Measurements from ENCODE around the gene TMF1. TPM values are rescaled to one million over a fixed set of nuclear protein-coding genes. Genes with fewer than 3 reads are reported as not detected.

Gene TMF1
- total RNA-seq, 1 donor from 2014 or later: 42.0 TPM

DNA sequence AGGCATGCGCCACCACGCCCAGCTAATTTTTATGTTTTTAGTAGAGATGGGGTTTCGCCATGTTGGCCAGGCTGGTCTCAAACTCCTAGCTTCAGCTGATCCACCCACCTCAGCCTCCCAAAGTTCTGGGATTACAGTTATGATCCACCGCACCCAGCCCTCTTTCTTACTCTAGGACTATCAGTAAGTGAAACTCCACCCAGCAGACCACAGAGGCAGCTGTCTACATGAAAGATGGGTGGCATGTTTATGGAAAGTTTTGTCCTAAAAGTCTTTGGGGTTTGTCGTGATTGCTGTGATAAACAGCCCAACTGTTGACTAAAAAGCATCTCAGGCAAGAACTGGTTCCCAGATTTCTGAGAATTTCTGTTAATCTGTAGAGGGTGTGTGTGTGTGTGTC lies 43.5 kb upstream of the TMF1 start:
- TF ChIP-seq CTCF (IDR thresholded peaks at IDR 0.05): no peak
- H3K4me3 Mint-ChIP-seq (ENCODE audit: unreplicated experiment): no peak overlapping the region
- peak overlapping the region; percentile 16 for H3K27ac Mint-ChIP-seq (ENCODE audit: unreplicated experiment)
- no peaks in the 10 kb centered on the region for H3K27me3 Mint-ChIP-seq (ENCODE audit: unreplicated experiment)
- DNase-seq (ENCODE audit: extremely low spot score, unreplicated experiment): no peak
- peaks cover 51% of the 10 kb centered on the region for H3K4me1 Mint-ChIP-seq (ENCODE audit: unreplicated experiment)
- peaks cover 8% of the 10 kb centered on the region for H3K36me3 Mint-ChIP-seq (ENCODE audit: unreplicated experiment)
- H3K9me3 Mint-ChIP-seq (ENCODE audit: unreplicated experiment): no peaks in the 10 kb centered on the region

DNA sequence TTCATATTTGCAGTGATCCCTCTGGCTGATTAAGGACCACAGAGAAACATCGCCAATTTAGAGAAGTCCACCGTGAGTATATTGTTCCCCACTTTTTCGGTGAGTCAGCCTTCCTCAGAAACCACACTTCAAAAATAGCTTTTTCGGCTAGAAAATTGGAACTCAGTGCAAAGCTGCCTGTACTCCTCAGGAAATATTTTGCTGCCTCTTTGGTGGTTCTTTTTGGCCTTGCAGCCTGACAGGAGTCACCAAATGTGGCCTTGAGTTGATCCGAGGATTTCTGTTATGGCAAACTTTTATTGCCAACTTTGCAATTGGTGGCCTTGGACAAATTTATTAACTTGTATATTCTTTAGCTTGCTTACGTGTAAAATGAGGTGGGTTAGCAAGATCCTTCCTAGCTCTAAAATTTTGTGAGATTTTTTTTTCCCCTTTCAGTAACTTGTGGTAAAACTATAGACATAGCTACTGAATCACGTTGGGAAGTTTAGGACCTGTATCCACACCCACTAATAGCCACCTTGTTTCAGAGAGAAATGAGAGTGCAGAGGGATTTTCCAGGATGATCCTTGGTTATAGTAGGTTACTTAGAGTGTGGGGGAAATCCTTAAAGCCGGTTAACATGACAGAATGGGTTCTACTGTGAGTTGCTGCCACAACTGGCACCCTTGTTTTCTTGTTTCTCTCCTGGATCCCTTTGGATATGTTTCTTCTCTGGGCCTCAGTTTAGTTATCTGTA lies 42.5 kb upstream of the TMF1 start:
- H3K27me3 Mint-ChIP-seq (ENCODE audit: unreplicated experiment): no peaks in the 10 kb centered on the region
- DNase-seq (ENCODE audit: extremely low spot score, unreplicated experiment): no peak
- peaks cover 8% of the 10 kb centered on the region for H3K36me3 Mint-ChIP-seq (ENCODE audit: unreplicated experiment)
- H3K4me3 Mint-ChIP-seq (ENCODE audit: unreplicated experiment): no peak overlapping the region
- H3K9me3 Mint-ChIP-seq (ENCODE audit: unreplicated experiment): no peaks in the 10 kb centered on the region
- peak overlapping the region; percentile 51 for H3K27ac Mint-ChIP-seq (ENCODE audit: unreplicated experiment)
- H3K4me1 Mint-ChIP-seq (ENCODE audit: unreplicated experiment): peaks cover 61% of the 10 kb centered on the region
- no peak for TF ChIP-seq CTCF (IDR thresholded peaks at IDR 0.05)

- Mint-ChIP-seq H3K4me3 (ENCODE audit: unreplicated experiment) (peak overlapping the region; percentile 38), H3K4me1 (ENCODE audit: unreplicated experiment) (peaks cover 77% of the 10 kb centered on the region), H3K27ac (ENCODE audit: unreplicated experiment) (peak overlapping the region; percentile 57), H3K9me3 (ENCODE audit: unreplicated experiment) (no peaks in the 10 kb centered on the region), H3K27me3 (ENCODE audit: unreplicated experiment) (no peaks in the 10 kb centered on the region), H3K36me3 (ENCODE audit: unreplicated experiment) (peaks cover 8% of the 10 kb centered on the region)
- DNase-seq (ENCODE audit: extremely low spot score, unreplicated experiment): no peak
- no peak for TF ChIP-seq CTCF (IDR thresholded peaks at IDR 0.05)
Measured at GRCh38 chr3:69092030-69092516, 39.9 kb upstream of the TMF1 start.

DNA sequence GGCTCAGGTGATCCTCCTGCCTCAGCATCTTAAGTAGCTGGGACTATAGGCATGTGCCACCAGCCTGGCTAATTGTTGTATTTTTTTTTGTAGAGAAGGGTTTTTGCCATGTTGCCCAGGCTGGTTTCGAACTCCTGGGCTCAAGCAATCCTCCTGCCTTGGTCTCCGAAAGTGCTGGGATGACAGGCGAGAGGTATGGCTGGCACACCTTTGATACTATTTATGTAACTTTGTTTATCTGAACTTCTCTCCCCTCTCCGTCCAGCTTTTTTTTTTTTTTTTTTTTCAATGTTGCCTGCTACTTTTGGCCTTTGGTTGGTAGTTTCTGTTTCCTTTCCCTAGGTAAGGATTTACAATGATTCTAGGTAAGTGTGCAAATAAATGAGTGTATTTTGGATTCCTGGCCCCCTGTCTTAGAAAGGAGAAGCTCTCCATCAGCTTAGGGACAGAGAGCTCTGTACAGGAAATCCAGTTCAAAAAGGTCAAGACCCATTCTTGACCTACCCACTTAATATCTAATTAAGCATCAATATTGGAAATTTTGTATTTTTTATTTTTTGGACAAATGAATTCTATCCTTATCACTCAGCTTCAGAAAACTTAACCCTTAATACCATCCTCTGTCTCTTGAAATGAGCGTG lies 39.4 kb upstream of the TMF1 start:
- H3K9me3 Mint-ChIP-seq (ENCODE audit: unreplicated experiment): no peaks in the 10 kb centered on the region

More for the DNA sequence above, 39.4 kb upstream of the TMF1 start:
- TF ChIP-seq CTCF (IDR thresholded peaks at IDR 0.05): no peak
- Mint-ChIP-seq H3K4me1 (ENCODE audit: unreplicated experiment) (peaks cover 81% of the 10 kb centered on the region), H3K27me3 (ENCODE audit: unreplicated experiment) (no peaks in the 10 kb centered on the region), H3K36me3 (ENCODE audit: unreplicated experiment) (peaks cover 8% of the 10 kb centered on the region), H3K4me3 (ENCODE audit: unreplicated experiment) (no peak overlapping the region), H3K27ac (ENCODE audit: unreplicated experiment) (peak overlapping the region; percentile 62)
- no peak for DNase-seq (ENCODE audit: extremely low spot score, unreplicated experiment)

All from osteocyte (in vitro differentiated cells).